Heart right ventricle (tissue), 16 donors: Measurements from ENCODE around the gene TACR2. TPM values are rescaled to one million over a fixed set of nuclear protein-coding genes. Genes with fewer than 3 reads are reported as not detected.

Source experiments
- ATAC-seq, 8 donors: fragments of 200-7000 bp; cut with Tn5 transposase; one replicate each; pipeline ENCODE4 v1.9.1; 2020; ENCODE audit warnings: mild to moderate bottlenecking in 8 of 8, moderate library complexity in 8 of 8, moderate number of reproducible peaks in 1 of 8
- DNase-seq, 2 donors: peaks; one replicate each; pipeline ENCODE4 v3.0.0-alpha.2; 2020
- H3K27ac ChIP-seq, 10 donors: fragments of 200-600 bp; sonication (generic) in 2 of 10; one replicate each; pipeline versions ENCODE4 v1.5.0 to v1.8.0; 2020 to 2022; ENCODE audit warnings: mild to moderate bottlenecking in 3 of 10
- H3K27me3 ChIP-seq, 7 donors: fragments of 200-600 bp; one replicate each; pipeline ENCODE4 v1.8.0; 2021 to 2022; ENCODE audit warnings: mild to moderate bottlenecking in 2 of 7
- H3K36me3 ChIP-seq, 9 donors: fragments of 200-600 bp; sonication (generic) in 1 of 9; one replicate each; pipeline versions ENCODE4 v1.5.0 to v1.8.0; 2020 to 2022; ENCODE audit warnings: mild to moderate bottlenecking in 2 of 9
- H3K4me1 ChIP-seq, 9 donors: fragments of 200-600 bp; sonication (generic) in 1 of 9; one replicate each; pipeline versions ENCODE4 v1.5.0 to v1.8.0; 2020 to 2022; ENCODE audit warnings: mild to moderate bottlenecking in 4 of 9
- H3K4me3 ChIP-seq, 10 donors: fragments of 200-600 bp; sonication (generic) in 2 of 10; one replicate each; pipeline versions ENCODE4 v1.5.0 to v1.8.0; 2020 to 2022; ENCODE audit warnings: mild to moderate bottlenecking in 7 of 10, moderate library complexity in 2 of 10
- H3K9me3 ChIP-seq, 11 donors: fragments of 200-600 bp in 10 of 11; sonication (generic) in 2 of 11; one replicate each; pipeline versions ENCODE4 v1.5.0 to v1.8.0; 2013 to 2022; ENCODE audit warnings: mild to moderate bottlenecking in 2 of 11, control low read depth in 1 of 11, moderate library complexity in 1 of 11
- WGBS, 2 donors: extraction: QIAGEN DNeasy Blood & Tissue Kit; methylation state at CpG; one replicate each; pipeline ENCODE4 v1.1.7; 2013; ENCODE audit warnings: inconsistent platforms in 1 of 2; 5-methylcytosine and 5-hydroxymethylcytosine counted together
- intact Hi-C, 10 donors: fragments of 100-400 bp; cut with DNase I; formaldehyde crosslinking; loops; one replicate each; pipeline versions ENCODE4 v1.11.1 to v1.14.2; 2022
- polyA plus RNA-seq, 2 donors: library from polyadenylated mRNA; stranded (reverse); fragments of 200-250 nt; gene quantifications; one replicate each; pipeline ENCODE4 v1.2.3, GENCODE V29; 2013
- total RNA-seq, 10 donors: library from RNA; stranded (reverse); fragmentation: NEBNext Ultra II Directional in 3 of 10; extraction: Animal tissue kit (Norgen Biotek cat#: 25700) in 3 of 10; gene quantifications; one replicate each; pipeline versions ENCODE4 v1.2.1 to v1.2.4, GENCODE V29; 2021 to 2023
- TF ChIP-seq, protein P1 (sequence below), 9 donors: fragments of 200-600 bp; sonication (generic) in 2 of 9; IDR thresholded peaks; one replicate each; pipeline versions ENCODE4 v1.5.0 to v1.8.0; 2021 to 2022; ENCODE audit warnings: antibody characterized with exemption in 9 of 9, mild to moderate bottlenecking in 5 of 9, moderate library complexity in 1 of 9
- donor health status: Arrhythmogenic right ventricular cardiomyopathy.
- donor health status: ischemic (EF 13 %, LVEDD 7.1; RV severe dilation, severe dysfunction).
- donor health status: healthy with polysubstance abuse.
- donor health status: DM: no; HTN: yes; CAD: no.
- donor health status: DM: no; HTN: no; CAD: no.
- donor health status: ischemic (EF 25% LVEDD 6.9; RV normal size, moderate dysfunction).
- donor health status: ischemic (EF 25% LVEDD 5.7; RV mildly dilated, moderate dysfunction).
- donor health status: healthy.
- donor health status: DM: yes; HTN: yes; CAD: no.
- donor health status: Ischemic cardiomyopathy.
- donor health status: ischemic (EF 35%, LVEDD 5.7; RV mildly dilated, moderate dysfunction).
- donor health status: nonischemic (EF 11% LVEDD 7.7; RV severe dilation, severe dysfunction).
- donor health status: DM: yes; HTN: yes; CAD: no.
- donor health status: PGD.
- donor health status: ischemic (EF 29% LVEDD 5.4; RV normal size, mild dysfunction).
- donor health status: nonischemic (EF 23%, LVEDD 6.1; RV moderate dilation, normal function).

The TACR2 gene
- total and polyA plus RNA-seq, 12 donors: 0.13 to 0.93 (median 0.20) TPM; not detected in 3

DNA sequence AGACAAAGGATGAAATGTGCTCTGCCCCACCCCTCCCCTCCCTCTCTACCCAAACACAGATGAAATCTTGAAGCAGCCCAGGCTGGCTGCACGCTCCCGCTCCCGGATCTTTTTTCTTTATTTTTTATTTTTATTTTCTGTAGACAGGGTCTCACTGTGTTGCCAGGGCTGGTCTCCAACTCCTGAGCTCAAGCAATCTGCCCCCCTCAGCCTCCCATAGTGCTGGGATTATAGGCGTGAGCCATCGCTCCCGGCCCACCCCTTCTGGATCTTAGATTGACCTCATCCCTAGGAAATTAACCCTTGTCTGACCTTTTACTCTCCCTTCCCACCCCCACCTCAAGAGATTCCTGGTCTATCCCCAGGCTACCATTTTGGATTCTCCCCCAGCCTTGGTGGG is 14.3 kb downstream of the TACR2 start:
- H3K27ac ChIP-seq: peak overlapping the region in 4 of 10 donors; percentile 28 to 54 (median 44)
- TF ChIP-seq, protein P1, sequence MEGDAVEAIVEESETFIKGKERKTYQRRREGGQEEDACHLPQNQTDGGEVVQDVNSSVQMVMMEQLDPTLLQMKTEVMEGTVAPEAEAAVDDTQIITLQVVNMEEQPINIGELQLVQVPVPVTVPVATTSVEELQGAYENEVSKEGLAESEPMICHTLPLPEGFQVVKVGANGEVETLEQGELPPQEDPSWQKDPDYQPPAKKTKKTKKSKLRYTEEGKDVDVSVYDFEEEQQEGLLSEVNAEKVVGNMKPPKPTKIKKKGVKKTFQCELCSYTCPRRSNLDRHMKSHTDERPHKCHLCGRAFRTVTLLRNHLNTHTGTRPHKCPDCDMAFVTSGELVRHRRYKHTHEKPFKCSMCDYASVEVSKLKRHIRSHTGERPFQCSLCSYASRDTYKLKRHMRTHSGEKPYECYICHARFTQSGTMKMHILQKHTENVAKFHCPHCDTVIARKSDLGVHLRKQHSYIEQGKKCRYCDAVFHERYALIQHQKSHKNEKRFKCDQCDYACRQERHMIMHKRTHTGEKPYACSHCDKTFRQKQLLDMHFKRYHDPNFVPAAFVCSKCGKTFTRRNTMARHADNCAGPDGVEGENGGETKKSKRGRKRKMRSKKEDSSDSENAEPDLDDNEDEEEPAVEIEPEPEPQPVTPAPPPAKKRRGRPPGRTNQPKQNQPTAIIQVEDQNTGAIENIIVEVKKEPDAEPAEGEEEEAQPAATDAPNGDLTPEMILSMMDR (IDR thresholded peaks at IDR 0.05): no peak
- H3K4me3 ChIP-seq: no peak overlapping the region
- H3K36me3 ChIP-seq: peaks cover 0 to 82% (median 18%) of the 10 kb centered on the region in 9 donors
- H3K27me3 ChIP-seq: no peaks in the 10 kb centered on the region
- WGBS, 2 donors: 64 to 82% methylated on average over 6 of the region's 6 CpGs
- ATAC-seq (no peak), DNase-seq (no peak)
- H3K9me3 ChIP-seq: no peaks in the 10 kb centered on the region
- intact Hi-C loops: loop anchor here in 1 of 10 donors (10.0 kb wide), 1 partner anchor 232 kb away; the partner anchor contains the start of gene FAM241B
- peaks cover 15 to 68% (median 44%) of the 10 kb centered on the region in 9 donors for H3K4me1 ChIP-seq

- TF ChIP-seq, protein P1 (IDR thresholded peaks at IDR 0.05): no peak
- WGBS, 2 donors: 88% methylated on average over 11 of the region's 11 CpGs
- Histone ChIP-seq H3K36me3 (peaks cover 0 to 92% (median 20%) of the 10 kb centered on the region in 9 donors), H3K27me3 (no peaks in the 10 kb centered on the region), H3K4me3 (no peak overlapping the region), H3K27ac (no peak overlapping the region), H3K9me3 (no peaks in the 10 kb centered on the region), H3K4me1 (peaks cover 6 to 61% (median 36%) of the 10 kb centered on the region in 9 donors)
- ATAC-seq (no peak), DNase-seq (no peak)
- intact Hi-C loops: loop anchor here in 1 of 10 donors (10.0 kb wide), 1 partner anchor 233 kb away; the partner anchor contains the start of gene FAM241B
Observed at GRCh38 chr10:69401416-69401815, 15.3 kb downstream of the TACR2 start.

DNA sequence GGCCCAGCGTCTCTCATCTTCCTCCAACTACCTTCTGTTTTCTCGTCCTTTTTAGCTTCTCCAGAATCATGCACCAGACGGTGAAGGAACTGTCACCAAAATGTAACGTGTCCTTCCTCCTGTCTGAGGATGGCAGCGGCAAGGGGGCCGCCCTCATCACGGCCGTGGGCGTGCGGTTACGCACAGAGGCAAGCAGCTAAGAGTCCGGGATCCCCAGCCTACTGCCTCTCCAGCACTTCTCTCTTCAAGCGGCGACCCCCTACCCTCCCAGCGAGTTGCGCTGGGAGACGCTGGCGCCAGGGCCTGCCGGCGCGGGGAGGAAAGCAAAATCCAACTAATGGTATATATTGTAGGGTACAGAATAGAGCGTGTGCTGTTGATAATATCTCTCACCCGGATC is 15.8 kb downstream of the TACR2 start:
- Histone ChIP-seq H3K27ac (no peak overlapping the region), H3K4me3 (no peak overlapping the region), H3K27me3 (no peaks in the 10 kb centered on the region), H3K9me3 (no peaks in the 10 kb centered on the region), H3K4me1 (peaks cover 2 to 57% (median 31%) of the 10 kb centered on the region in 9 donors), H3K36me3 (peaks cover 0 to 96% (median 25%) of the 10 kb centered on the region in 9 donors)
- 91 to 96% methylated on average over 23 of the region's 23 CpGs for WGBS, 2 donors
- intact Hi-C loops: loop anchor here in 1 of 10 donors (10.0 kb wide), 1 partner anchor 234 kb away; the partner anchor contains the start of gene FAM241B
- DNase-seq (no peak), ATAC-seq (no peak)
- TF ChIP-seq, protein P1 (IDR thresholded peaks at IDR 0.05): no peak

- peaks cover 0 to 32% (median 8%) of the 10 kb centered on the region in 9 donors for H3K4me1 ChIP-seq
- TF ChIP-seq, protein P1 (IDR thresholded peaks at IDR 0.05): no peak
- ATAC-seq (peak in 5 of 8 donors; percentile 12 to 37 (median 21)), DNase-seq (no peak)
- no peak overlapping the region for H3K4me3 ChIP-seq
- H3K27me3 ChIP-seq: no peaks in the 10 kb centered on the region
- no peaks in the 10 kb centered on the region for H3K9me3 ChIP-seq
- H3K27ac ChIP-seq: peak overlapping the region; percentile 35 to 79 (median 70)
- intact Hi-C loops: no loop called here
- WGBS, 2 donors: 69 to 76% methylated on average over 16 of the region's 16 CpGs
- peaks cover 0 to 100% (median 27%) of the 10 kb centered on the region in 9 donors for H3K36me3 ChIP-seq
Observed at GRCh38 chr10:69398466-69398865, 18.3 kb downstream of the TACR2 start.
